KMS-11 (cell line): ENCODE results near the gene CD19.

ENCODE experiments used
- H2AFZ ChIP-seq: fragments of 200-600 bp; sonication (generic); 2 replicates; pipeline ENCODE4 v1.6.1; 2016; ENCODE audit warnings: antibody characterized with exemption, mixed run types, low read depth
- H3K27ac ChIP-seq: fragments of 200-600 bp; sonication (generic); 2 replicates; pipeline ENCODE4 v1.6.1; 2016; ENCODE audit warnings: mild to moderate bottlenecking, mixed run types
- H3K27me3 ChIP-seq: fragments of 200-600 bp; sonication (generic); 2 replicates; pipeline ENCODE4 v1.6.1; 2017; ENCODE audit warnings: mild to moderate bottlenecking, low read depth, mixed run types, moderate library complexity; ENCODE audit not compliant: insufficient read depth
- H3K36me3 ChIP-seq: fragments of 200-600 bp; sonication (generic); 2 replicates; pipeline ENCODE4 v1.6.1; 2017; ENCODE audit warnings: mild to moderate bottlenecking, mixed run types; ENCODE audit not compliant: insufficient read depth
- H3K4me1 ChIP-seq: fragments of 200-600 bp; sonication (generic); 2 replicates; pipeline ENCODE4 v1.6.1; 2016; ENCODE audit warnings: mild to moderate bottlenecking, low read depth, mixed run types; ENCODE audit not compliant: poor library complexity, severe bottlenecking
- H3K4me2 ChIP-seq: fragments of 200-600 bp; sonication (generic); 2 replicates; pipeline ENCODE4 v1.7.0; 2016; ENCODE audit warnings: mild to moderate bottlenecking, mixed run types
- H3K4me3 ChIP-seq: fragments of 200-600 bp; sonication (generic); IDR thresholded peaks from 2 replicates; pipeline ENCODE4 v1.6.1; 2017; ENCODE audit warnings: low read depth, low read length, mixed read lengths; ENCODE audit not compliant: insufficient read depth
- H3K79me2 ChIP-seq: fragments of 200-600 bp; sonication (generic); 2 replicates; pipeline ENCODE4 v1.6.1; 2016; ENCODE audit warnings: low read depth, mixed run types; ENCODE audit not compliant: insufficient read depth
- H3K9ac ChIP-seq: fragments of 200-600 bp; sonication (generic); 2 replicates; pipeline ENCODE4 v1.6.1; 2016; ENCODE audit warnings: mild to moderate bottlenecking, mixed run types
- H4K20me1 ChIP-seq: fragments of 200-600 bp; sonication (generic); 2 replicates; pipeline ENCODE4 v1.6.1; 2016; ENCODE audit warnings: mild to moderate bottlenecking, mixed run types; ENCODE audit not compliant: insufficient read depth
- TF ChIP-seq, protein P1 (sequence below): fragments of 200-600 bp; sonication (generic); conservative IDR thresholded peaks from 2 replicates; pipeline ENCODE4 v1.6.1; 2017; ENCODE audit warnings: low read depth, mild to moderate bottlenecking, antibody characterized with exemption, low read length, moderate library complexity, mixed read lengths

The CD19 gene

DNA sequence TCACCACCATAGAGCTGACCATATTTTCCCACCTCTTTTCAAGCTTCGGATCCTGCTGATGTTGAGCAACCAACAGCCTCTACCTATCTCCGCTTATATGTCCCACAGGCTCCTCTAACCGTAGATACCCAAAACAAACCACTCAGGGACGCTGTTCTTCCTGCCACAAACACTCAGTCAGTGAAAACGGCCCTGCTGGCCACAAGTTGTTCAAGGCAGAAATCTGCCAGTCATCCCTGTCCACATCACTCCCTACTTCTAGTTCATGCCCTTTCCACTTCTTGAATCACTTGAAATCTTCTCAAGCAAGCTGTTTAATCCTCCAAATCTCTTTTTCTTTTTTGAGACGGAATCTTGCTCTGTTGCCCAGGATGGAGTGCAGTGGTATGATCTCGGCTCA is 14.7 kb upstream of the CD19 start:
- no peak overlapping the region for H3K9ac ChIP-seq
- no peak overlapping the region for H2AFZ ChIP-seq
- H3K27ac ChIP-seq, result no peak overlapping the region
- no peaks in the 10 kb centered on the region for H3K4me1 ChIP-seq
- TF ChIP-seq, protein P1, sequence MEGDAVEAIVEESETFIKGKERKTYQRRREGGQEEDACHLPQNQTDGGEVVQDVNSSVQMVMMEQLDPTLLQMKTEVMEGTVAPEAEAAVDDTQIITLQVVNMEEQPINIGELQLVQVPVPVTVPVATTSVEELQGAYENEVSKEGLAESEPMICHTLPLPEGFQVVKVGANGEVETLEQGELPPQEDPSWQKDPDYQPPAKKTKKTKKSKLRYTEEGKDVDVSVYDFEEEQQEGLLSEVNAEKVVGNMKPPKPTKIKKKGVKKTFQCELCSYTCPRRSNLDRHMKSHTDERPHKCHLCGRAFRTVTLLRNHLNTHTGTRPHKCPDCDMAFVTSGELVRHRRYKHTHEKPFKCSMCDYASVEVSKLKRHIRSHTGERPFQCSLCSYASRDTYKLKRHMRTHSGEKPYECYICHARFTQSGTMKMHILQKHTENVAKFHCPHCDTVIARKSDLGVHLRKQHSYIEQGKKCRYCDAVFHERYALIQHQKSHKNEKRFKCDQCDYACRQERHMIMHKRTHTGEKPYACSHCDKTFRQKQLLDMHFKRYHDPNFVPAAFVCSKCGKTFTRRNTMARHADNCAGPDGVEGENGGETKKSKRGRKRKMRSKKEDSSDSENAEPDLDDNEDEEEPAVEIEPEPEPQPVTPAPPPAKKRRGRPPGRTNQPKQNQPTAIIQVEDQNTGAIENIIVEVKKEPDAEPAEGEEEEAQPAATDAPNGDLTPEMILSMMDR, result no peak
- no peak overlapping the region for H3K4me2 ChIP-seq
- H4K20me1 ChIP-seq, result no peaks in the 10 kb centered on the region
- H3K79me2 ChIP-seq, result no peaks in the 10 kb centered on the region
- H3K4me3 ChIP-seq, result no peak overlapping the region
- no peaks in the 10 kb centered on the region for H3K27me3 ChIP-seq
- H3K36me3 ChIP-seq, result no peaks in the 10 kb centered on the region

DNA sequence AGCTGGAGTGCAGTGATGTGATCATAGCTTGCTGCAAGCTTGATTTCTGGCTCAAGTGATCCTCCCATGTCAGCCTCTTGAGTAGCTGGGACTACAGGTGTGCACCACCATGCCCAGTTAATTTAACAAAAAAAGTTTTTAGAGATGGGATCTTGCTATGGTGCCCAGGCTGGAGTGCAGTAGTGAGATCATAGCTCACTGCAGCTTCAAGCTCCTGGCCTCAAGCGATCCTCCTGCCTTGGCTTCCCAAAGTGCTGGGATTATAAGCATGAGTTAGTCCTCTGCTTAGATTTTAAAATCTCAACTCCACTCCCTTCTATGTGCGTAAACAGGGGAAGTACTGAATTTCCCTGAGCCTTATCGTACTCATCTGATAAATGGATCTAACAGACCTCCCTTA is 13.1 kb upstream of the CD19 start:
- Histone ChIP-seq H3K79me2 (no peaks in the 10 kb centered on the region), H3K4me2 (no peak overlapping the region), H3K36me3 (no peaks in the 10 kb centered on the region), H3K9ac (no peak overlapping the region), H3K27ac (no peak overlapping the region), H2AFZ (no peak overlapping the region), H4K20me1 (no peaks in the 10 kb centered on the region), H3K27me3 (no peaks in the 10 kb centered on the region), H3K4me3 (no peak overlapping the region), H3K4me1 (peaks cover 12% of the 10 kb centered on the region)
- TF ChIP-seq, protein P1, result no peak

DNA sequence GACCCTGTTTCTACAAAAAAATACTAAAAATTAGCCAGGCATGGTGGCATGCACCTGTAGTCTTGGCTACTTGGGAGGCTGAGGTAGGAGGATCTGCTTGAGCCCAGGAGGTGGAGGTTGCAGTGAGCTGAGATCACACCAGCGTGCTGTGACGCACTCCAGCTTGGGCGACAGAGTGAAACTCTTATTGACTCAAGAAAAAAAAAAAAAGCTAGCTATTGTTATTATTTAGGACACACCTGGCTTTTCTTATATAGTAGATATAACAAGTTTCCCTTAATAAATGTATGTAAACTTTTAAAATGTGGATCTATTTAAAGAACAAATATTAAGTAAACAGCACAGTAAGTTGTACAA is 8.6 kb upstream of the CD19 start:
- H3K4me2 ChIP-seq, result peak overlapping the region; percentile 99; the same call in 1 of the 2 replicates
- peak overlapping the region; percentile 40; the same call in 1 of the 2 replicates for H3K27ac ChIP-seq
- no peak overlapping the region; the same call in 1 of the 2 replicates for H3K9ac ChIP-seq

DNA sequence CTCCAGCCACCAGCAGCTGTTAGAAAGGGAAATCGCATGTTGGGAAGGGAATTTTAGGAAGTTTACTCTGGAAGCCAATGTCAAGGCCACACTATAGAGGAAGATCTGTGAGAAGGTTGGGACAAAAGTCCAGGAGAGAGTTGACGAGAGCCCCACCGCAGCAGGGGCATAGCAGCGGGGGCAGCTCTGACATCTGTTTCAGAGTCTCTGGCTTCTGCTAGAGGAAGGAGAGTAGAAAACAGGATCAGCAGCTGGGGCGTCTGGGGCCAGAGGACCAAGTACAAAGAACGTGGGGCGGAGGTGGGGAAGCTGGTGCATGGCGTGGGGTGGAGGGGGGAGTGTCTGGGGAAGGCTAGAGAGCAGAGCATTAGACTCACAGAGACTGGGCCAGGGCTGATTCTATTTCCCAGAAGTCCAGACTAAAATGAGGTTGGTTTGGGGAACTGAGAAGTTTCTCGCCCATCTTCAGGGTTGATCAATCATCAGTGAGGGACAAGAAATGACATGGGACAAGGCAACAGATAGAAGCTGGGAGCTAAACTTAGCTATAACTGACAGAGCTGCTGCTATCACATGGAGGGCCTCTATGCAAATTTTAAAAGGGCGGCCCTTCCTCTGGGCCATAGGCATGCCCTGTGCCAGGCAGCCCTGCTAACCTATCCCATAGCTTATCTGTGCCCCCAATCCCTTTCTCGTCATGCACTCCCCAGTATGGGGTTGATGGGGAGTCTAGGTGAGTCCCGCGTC is 7.9 kb upstream of the CD19 start:
- H3K4me1 ChIP-seq, result peaks cover 30% of the 10 kb centered on the region
- no peaks in the 10 kb centered on the region for H3K27me3 ChIP-seq
- H4K20me1 ChIP-seq, result no peaks in the 10 kb centered on the region
- no peaks in the 10 kb centered on the region for H3K36me3 ChIP-seq
- H3K4me2 ChIP-seq, result peak overlapping the region; percentile 99
- H3K9ac ChIP-seq, result peak overlapping the region; percentile 11; the same call in 1 of the 2 replicates
- H3K79me2 ChIP-seq, result no peaks in the 10 kb centered on the region
- TF ChIP-seq, protein P1, result no peak
- peak overlapping the region; percentile 82 for H2AFZ ChIP-seq
- no peak overlapping the region for H3K4me3 ChIP-seq
- peak overlapping the region; percentile 40; the same call in 1 of the 2 replicates for H3K27ac ChIP-seq

More for the DNA sequence above, 8.6 kb upstream of the CD19 start:
- Histone ChIP-seq H3K4me1 (peaks cover 27% of the 10 kb centered on the region), H2AFZ (no peak overlapping the region), H3K27me3 (no peaks in the 10 kb centered on the region), H3K79me2 (no peaks in the 10 kb centered on the region), H3K36me3 (no peaks in the 10 kb centered on the region), H3K4me3 (no peak overlapping the region), H4K20me1 (no peaks in the 10 kb centered on the region)
- TF ChIP-seq, protein P1, result no peak
